GM12878 (cell line): Measurements from ENCODE around the gene MSI2. TPM values are rescaled to one million over a fixed set of nuclear protein-coding genes. Genes with fewer than 3 reads are reported as not detected.

Experiments used
- ATAC-seq: fragments of 200-7000 bp; cut with Tn5 transposase; 3 replicates; pipeline ENCODE4 v1.9.1; 2020; ENCODE audit warnings: mild to moderate bottlenecking, moderate library complexity
- BruUV-seq: library from RNA; stranded (reverse); fragments of 400-500 nt; replicated peaks from 2 replicates; lab custom pipeline; 2021; lab: Mats Ljungman, UMichigan
- CTCF ChIA-PET: fragments of 300-600 bp; sonication (Branson Sonifier 250); formaldehyde crosslinking; extraction: SDS; loops from one replicate; lab custom pipeline; 2021; ENCODE audit warnings: inconsistent platforms; lab: Yijun Ruan, JAX
- POLR2A ChIA-PET: fragments of 350-600 bp; formaldehyde crosslinking; extraction: SDS; loops from one replicate; lab custom pipeline; 2021; ENCODE audit warnings: inconsistent platforms; lab: Charles Lee
- RAD21 ChIA-PET: fragments of 300-600 bp; sonication (Branson Sonifier 250); formaldehyde crosslinking; loops from one replicate; lab custom pipeline; 2023; ENCODE audit warnings: antibody characterized with exemption; ENCODE audit not compliant: unreplicated experiment; lab: Charles Lee
- SMC1A ChIA-PET: fragments of 300-600 bp; sonication (Branson Sonifier 250); formaldehyde crosslinking; loops from one replicate; lab custom pipeline; 2023; ENCODE audit not compliant: unreplicated experiment, uncharacterized antibody; lab: Charles Lee
- DNase-seq: peaks from one replicate; pipeline ENCODE4 v3.0.0-alpha.2; 2011; ENCODE audit warnings: low read depth, low spot score
- FAIRE-seq: peaks from 3 replicates; lab custom pipeline; 2011; peaks lifted over from hg19 to GRCh38; lab: Jason Lieb, UNC
- H2AFZ ChIP-seq: 2 replicates; pipeline ENCODE4 v1.6.0; 2011; ENCODE audit warnings: low read depth, low read length, control low read depth; ENCODE audit not compliant: control insufficient read depth
- H3K27ac ChIP-seq: 2 replicates; pipeline ENCODE4 v1.5.1; 2011; ENCODE audit warnings: control low read depth; ENCODE audit not compliant: control insufficient read depth, insufficient read depth
- H3K27me3 ChIP-seq, 2 experiments: replicated peaks in 1 of 2; 2 replicates each; pipeline versions ENCODE4 v1.6.0 to v1.6.1; 2011; ENCODE audit warnings: low read length in 1 of 2; ENCODE audit not compliant: control insufficient read depth in 2 of 2, insufficient read depth in 2 of 2
- H3K36me3 ChIP-seq, 2 experiments: 2 replicates each; pipeline ENCODE4 v1.5.1; 2011; ENCODE audit warnings: low read length in 1 of 2; ENCODE audit not compliant: control insufficient read depth in 2 of 2, insufficient read depth in 2 of 2
- H3K4me1 ChIP-seq: 2 replicates; pipeline ENCODE4 v1.6.1; 2011; ENCODE audit warnings: mild to moderate bottlenecking, low read length, moderate library complexity, mixed read lengths; ENCODE audit not compliant: control insufficient read depth, insufficient read depth
- H3K4me2 ChIP-seq: 2 replicates; pipeline ENCODE4 v1.6.0; 2011; ENCODE audit warnings: control low read depth; ENCODE audit not compliant: control insufficient read depth, insufficient read depth
- H3K4me3 ChIP-seq: fragments of 200-600 bp; sonication (generic); 2 replicates; pipeline ENCODE4 v1.5.1; 2016
- H3K79me2 ChIP-seq: 2 replicates; pipeline ENCODE4 v1.6.0; 2011; ENCODE audit warnings: low read length; ENCODE audit not compliant: control insufficient read depth, insufficient read depth
- H3K9ac ChIP-seq: 2 replicates; pipeline ENCODE4 v1.8.0; 2011; ENCODE audit warnings: low read length, control low read depth, mixed read lengths; ENCODE audit not compliant: control insufficient read depth, insufficient read depth
- H3K9me3 ChIP-seq: replicated peaks from 3 replicates; pipeline ENCODE4 v1.5.1; 2011; ENCODE audit warnings: mild to moderate bottlenecking, low read length; ENCODE audit not compliant: control insufficient read depth, insufficient read depth
- H4K20me1 ChIP-seq: 2 replicates; pipeline ENCODE4 v1.6.0; 2011; ENCODE audit not compliant: control insufficient read depth, insufficient read depth
- BHLHE40 ChIP-seq, 2 experiments: fragments of 450-650 bp in 1 of 2; IDR thresholded peaks; 2 replicates each; pipeline ENCODE4 v1.6.1; 2011 to 2017; ENCODE audit warnings: low read depth in 2 of 2, borderline replicate concordance in 1 of 2, improper control_type of control experiment in 1 of 2, low read length in 1 of 2, mild to moderate bottlenecking in 1 of 2
- CBX5 ChIP-seq: sonication (generic); IDR thresholded peaks from 2 replicates; pipeline ENCODE4 v1.6.1; 2016; ENCODE audit warnings: low read depth, moderate library complexity, mild to moderate bottlenecking, inconsistent platforms
- CREB1 ChIP-seq: IDR thresholded peaks from 2 replicates; pipeline ENCODE4 v1.6.1; 2012; ENCODE audit warnings: low read depth, mild to moderate bottlenecking, inconsistent platforms
- IRF5 ChIP-seq: fragments of 450-650 bp; IDR thresholded peaks from 2 replicates; pipeline ENCODE4 v1.6.1; 2017; ENCODE audit warnings: borderline replicate concordance
- NFXL1 ChIP-seq: fragments of 450-650 bp; IDR thresholded peaks from 2 replicates; pipeline ENCODE4 v1.6.1; 2017; ENCODE audit warnings: antibody characterized with exemption, mild to moderate bottlenecking, borderline replicate concordance
- NR2F1 ChIP-seq: fragments of 450-650 bp; conservative IDR thresholded peaks from 2 replicates; pipeline ENCODE4 v1.6.1; 2017; ENCODE audit warnings: mild to moderate bottlenecking
- RAD21 ChIP-seq: IDR thresholded peaks from 2 replicates; pipeline ENCODE4 v1.6.1; 2011; ENCODE audit warnings: mild to moderate bottlenecking, low read depth, low read length, moderate library complexity; ENCODE audit not compliant: insufficient read depth
- RAD51 ChIP-seq: fragments of 450-650 bp; IDR thresholded peaks from 2 replicates; pipeline ENCODE4 v1.6.1; 2016; ENCODE audit warnings: moderate library complexity, mild to moderate bottlenecking, inconsistent platforms
- SMAD5 ChIP-seq: IDR thresholded peaks from 2 replicates; pipeline ENCODE4 v1.6.1; 2016; ENCODE audit warnings: antibody characterized with exemption, low read depth
- USF2 ChIP-seq: IDR thresholded peaks from 2 replicates; pipeline ENCODE4 v1.6.1; 2011; ENCODE audit warnings: low read depth, low read length, improper control_type of control experiment, borderline replicate concordance
- ZNF217 ChIP-seq: fragments of 450-650 bp; IDR thresholded peaks from 2 replicates; pipeline ENCODE4 v1.6.1; 2017; ENCODE audit warnings: antibody characterized with exemption, mild to moderate bottlenecking
- WGBS: methylation state at CpG from one replicate; pipeline ENCODE4 v1.1.6; 2016; ENCODE audit warnings: low lambda C conversion rate; ENCODE audit not compliant: insufficient replicate concordance, insufficient coverage; ENCODE audit errors: missing lambda C conversion rate; 5-methylcytosine and 5-hydroxymethylcytosine counted together
- in situ Hi-C: fragments of 300-500 bp; cut with MboI; formaldehyde crosslinking; loops from 9 replicates; pipeline ENCODE4 v1.14.3; 2018; ENCODE audit warnings: mixed read lengths
- intact Hi-C: fragments of 100-400 bp; cut with micrococcal nuclease; formaldehyde crosslinking; loops from one replicate; pipeline ENCODE4 v1.14.2; 2022; ENCODE audit not compliant: unreplicated experiment
- polyA plus RNA-seq, 11 experiments: library from polyadenylated mRNA; depleted of rRNA in 4 of 11; unstranded in 6 of 11; stranded (reverse) in 5 of 11; fragments of >200 nt; fragmentation: Nextera tagmentation in 4 of 11; fragmentation: Illumina TruSeq in 1 of 11; extraction: Ambion mirVana in 4 of 11; extraction: Trizol in 1 of 11; gene quantifications; 1 replicate in 1 of 11; 2 replicates in 10 of 11; pipeline versions ENCODE4 v1.2.1 to v1.2.3, GENCODE V29; 2011 to 2016; ENCODE audit warnings: inconsistent platforms in 2 of 11, missing spikeins in 2 of 11, low read depth in 1 of 11
- total RNA-seq, 4 experiments: library from RNA; depleted of rRNA in 3 of 4; stranded (reverse); fragments of >200 nt in 3 of 4; fragmentation: Illumina TruSeq in 1 of 4; extraction: Trizol in 1 of 4; gene quantifications; 2 replicates each; pipeline versions ENCODE4 v1.2.1 to v1.2.3, GENCODE V29; 2013 to 2021
- TF ChIP-seq, protein P1 (sequence below), 3 experiments: IDR thresholded peaks in 2 of 3; conservative IDR thresholded peaks in 1 of 3; 2 replicates each; pipeline ENCODE4 v1.5.1; 2011; ENCODE audit warnings: low read depth in 3 of 3, low read length in 3 of 3, mild to moderate bottlenecking in 3 of 3, control low read depth in 2 of 3, moderate library complexity in 2 of 3, inconsistent platforms in 1 of 3, mixed read lengths in 1 of 3; ENCODE audit not compliant: control insufficient read depth in 2 of 3, insufficient read depth in 1 of 3; ENCODE audit errors: extremely low read depth in 1 of 3
- TF ChIP-seq, protein P2 (sequence below): IDR thresholded peaks from 2 replicates; pipeline ENCODE4 v1.6.1; 2012; ENCODE audit warnings: improper control_type of control experiment, low read depth, low read length; ENCODE audit not compliant: insufficient replicate concordance
- TF ChIP-seq, protein P3 (sequence below): fragments of 450-650 bp; IDR thresholded peaks from 2 replicates; pipeline ENCODE4 v1.6.1; 2014; ENCODE audit warnings: mild to moderate bottlenecking

MSI2 gene
- total and polyA plus RNA-seq, 10 of the 15 experiments (the other 5 are each of a cell fraction or from before 2014, with no cell fraction given) = 6.1 to 76.1 (median 42.0) TPM

GRCh38 chr17:57289613-57290012 is 33.3 kb downstream of the MSI2 start:
- WGBS = 85% methylated on average over 8 of the region's 8 CpGs
- Histone ChIP-seq H3K9ac (no peak overlapping the region), H4K20me1 (no peaks in the 10 kb centered on the region; the same call in 1 of the 2 replicates), H3K79me2 (peaks cover 29% of the 10 kb centered on the region), H3K9me3 (no peaks in the 10 kb centered on the region), H3K27ac (no peak overlapping the region), H3K4me2 (no peak overlapping the region), H2AFZ (no peak overlapping the region), H3K36me3 (peaks cover 14 to 29% of the 10 kb centered on the region in 2 experiments; a peak in 3 of 4 replicates), H3K27me3 (no peaks in the 10 kb centered on the region), H3K4me3 (no peak overlapping the region), H3K4me1 (peaks cover 10% of the 10 kb centered on the region)
- BruUV-seq = no TSS peak
- FAIRE-seq (no peak), ATAC-seq (no peak), DNase-seq (no peak)
- in situ Hi-C loops = no loop called here
- POLR2A ChIA-PET = no interaction called here
- CTCF ChIA-PET = no interaction called here
- intact Hi-C loops = no loop called here
- RAD21 ChIA-PET = no interaction called here
- SMC1A ChIA-PET = interaction anchor here (0.6 kb wide), 2 partner anchors 131 to 400 kb away, joined by 3 read pairs; no protein-coding TSS in a partner anchor
- TF ChIP-seq SMAD5 = no peak
- TF ChIP-seq RAD51 = no peak
- TF ChIP-seq USF2 = no peak
- no peak for TF ChIP-seq BHLHE40 (IDR thresholded peaks at IDR 0.05; ENCODE audit: borderline replicate concordance in 1 of 2, low read depth in 2 of 2, low read length in 1 of 2)
- TF ChIP-seq IRF5 = no peak
- TF ChIP-seq CBX5 = no peak
- no peak for TF ChIP-seq ZNF217
- TF ChIP-seq NFXL1 = no peak
- no peak for TF ChIP-seq RAD21
- no peak for TF ChIP-seq CREB1
- TF ChIP-seq, protein P1, sequence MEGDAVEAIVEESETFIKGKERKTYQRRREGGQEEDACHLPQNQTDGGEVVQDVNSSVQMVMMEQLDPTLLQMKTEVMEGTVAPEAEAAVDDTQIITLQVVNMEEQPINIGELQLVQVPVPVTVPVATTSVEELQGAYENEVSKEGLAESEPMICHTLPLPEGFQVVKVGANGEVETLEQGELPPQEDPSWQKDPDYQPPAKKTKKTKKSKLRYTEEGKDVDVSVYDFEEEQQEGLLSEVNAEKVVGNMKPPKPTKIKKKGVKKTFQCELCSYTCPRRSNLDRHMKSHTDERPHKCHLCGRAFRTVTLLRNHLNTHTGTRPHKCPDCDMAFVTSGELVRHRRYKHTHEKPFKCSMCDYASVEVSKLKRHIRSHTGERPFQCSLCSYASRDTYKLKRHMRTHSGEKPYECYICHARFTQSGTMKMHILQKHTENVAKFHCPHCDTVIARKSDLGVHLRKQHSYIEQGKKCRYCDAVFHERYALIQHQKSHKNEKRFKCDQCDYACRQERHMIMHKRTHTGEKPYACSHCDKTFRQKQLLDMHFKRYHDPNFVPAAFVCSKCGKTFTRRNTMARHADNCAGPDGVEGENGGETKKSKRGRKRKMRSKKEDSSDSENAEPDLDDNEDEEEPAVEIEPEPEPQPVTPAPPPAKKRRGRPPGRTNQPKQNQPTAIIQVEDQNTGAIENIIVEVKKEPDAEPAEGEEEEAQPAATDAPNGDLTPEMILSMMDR (IDR thresholded peaks at IDR 0.05 in 2 of 3, conservative IDR thresholded peaks at IDR 0.05 in 1 of 3; ENCODE audit: control insufficient read depth in 2 of 3, extremely low read depth in 1 of 3, insufficient read depth in 1 of 3, low read depth in 3 of 3, low read length in 3 of 3) = no peak
- TF ChIP-seq NR2F1 = no peak
- TF ChIP-seq, protein P2, sequence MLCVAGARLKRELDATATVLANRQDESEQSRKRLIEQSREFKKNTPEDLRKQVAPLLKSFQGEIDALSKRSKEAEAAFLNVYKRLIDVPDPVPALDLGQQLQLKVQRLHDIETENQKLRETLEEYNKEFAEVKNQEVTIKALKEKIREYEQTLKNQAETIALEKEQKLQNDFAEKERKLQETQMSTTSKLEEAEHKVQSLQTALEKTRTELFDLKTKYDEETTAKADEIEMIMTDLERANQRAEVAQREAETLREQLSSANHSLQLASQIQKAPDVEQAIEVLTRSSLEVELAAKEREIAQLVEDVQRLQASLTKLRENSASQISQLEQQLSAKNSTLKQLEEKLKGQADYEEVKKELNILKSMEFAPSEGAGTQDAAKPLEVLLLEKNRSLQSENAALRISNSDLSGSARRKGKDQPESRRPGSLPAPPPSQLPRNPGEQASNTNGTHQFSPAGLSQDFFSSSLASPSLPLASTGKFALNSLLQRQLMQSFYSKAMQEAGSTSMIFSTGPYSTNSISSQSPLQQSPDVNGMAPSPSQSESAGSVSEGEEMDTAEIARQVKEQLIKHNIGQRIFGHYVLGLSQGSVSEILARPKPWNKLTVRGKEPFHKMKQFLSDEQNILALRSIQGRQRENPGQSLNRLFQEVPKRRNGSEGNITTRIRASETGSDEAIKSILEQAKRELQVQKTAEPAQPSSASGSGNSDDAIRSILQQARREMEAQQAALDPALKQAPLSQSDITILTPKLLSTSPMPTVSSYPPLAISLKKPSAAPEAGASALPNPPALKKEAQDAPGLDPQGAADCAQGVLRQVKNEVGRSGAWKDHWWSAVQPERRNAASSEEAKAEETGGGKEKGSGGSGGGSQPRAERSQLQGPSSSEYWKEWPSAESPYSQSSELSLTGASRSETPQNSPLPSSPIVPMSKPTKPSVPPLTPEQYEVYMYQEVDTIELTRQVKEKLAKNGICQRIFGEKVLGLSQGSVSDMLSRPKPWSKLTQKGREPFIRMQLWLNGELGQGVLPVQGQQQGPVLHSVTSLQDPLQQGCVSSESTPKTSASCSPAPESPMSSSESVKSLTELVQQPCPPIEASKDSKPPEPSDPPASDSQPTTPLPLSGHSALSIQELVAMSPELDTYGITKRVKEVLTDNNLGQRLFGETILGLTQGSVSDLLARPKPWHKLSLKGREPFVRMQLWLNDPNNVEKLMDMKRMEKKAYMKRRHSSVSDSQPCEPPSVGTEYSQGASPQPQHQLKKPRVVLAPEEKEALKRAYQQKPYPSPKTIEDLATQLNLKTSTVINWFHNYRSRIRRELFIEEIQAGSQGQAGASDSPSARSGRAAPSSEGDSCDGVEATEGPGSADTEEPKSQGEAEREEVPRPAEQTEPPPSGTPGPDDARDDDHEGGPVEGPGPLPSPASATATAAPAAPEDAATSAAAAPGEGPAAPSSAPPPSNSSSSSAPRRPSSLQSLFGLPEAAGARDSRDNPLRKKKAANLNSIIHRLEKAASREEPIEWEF = no peak
- TF ChIP-seq, protein P3, sequence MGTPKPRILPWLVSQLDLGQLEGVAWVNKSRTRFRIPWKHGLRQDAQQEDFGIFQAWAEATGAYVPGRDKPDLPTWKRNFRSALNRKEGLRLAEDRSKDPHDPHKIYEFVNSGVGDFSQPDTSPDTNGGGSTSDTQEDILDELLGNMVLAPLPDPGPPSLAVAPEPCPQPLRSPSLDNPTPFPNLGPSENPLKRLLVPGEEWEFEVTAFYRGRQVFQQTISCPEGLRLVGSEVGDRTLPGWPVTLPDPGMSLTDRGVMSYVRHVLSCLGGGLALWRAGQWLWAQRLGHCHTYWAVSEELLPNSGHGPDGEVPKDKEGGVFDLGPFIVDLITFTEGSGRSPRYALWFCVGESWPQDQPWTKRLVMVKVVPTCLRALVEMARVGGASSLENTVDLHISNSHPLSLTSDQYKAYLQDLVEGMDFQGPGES = no peak
